CD4-positive, alpha-beta T cell treated with Interleukin-21 for 1 hour (primary cell): ENCODE measurements around the gene CELF1.

ENCODE experiments used
- DNase-seq: peaks from one replicate; pipeline ENCODE4 v3.0.0-alpha.2; 2020

CELF1 gene

GRCh38 chr11:47507563-47508239, 45.2 kb downstream of the CELF1 start:
- no peak for DNase-seq

- no peak for DNase-seq
Observed at GRCh38 chr11:47506795-47507562, 46.0 kb downstream of the CELF1 start.

GRCh38 chr11:47506373-47506772, 46.6 kb downstream of the CELF1 start:
- DNase-seq, result no peak

- DNase-seq, result no peak
Observed at GRCh38 chr11:47504910-47505309, 48.0 kb downstream of the CELF1 start.

- DNase-seq, result no peak
Observed at GRCh38 chr11:47503227-47503626, 49.7 kb downstream of the CELF1 start.

- DNase-seq, result no peak
Observed at GRCh38 chr11:47502767-47503166, 50.2 kb downstream of the CELF1 start.

- no peak for DNase-seq
Observed at GRCh38 chr11:47501101-47501500, 51.8 kb downstream of the CELF1 start.

- no peak for DNase-seq
Observed at GRCh38 chr11:47500121-47500520, 52.8 kb downstream of the CELF1 start.

- no peak for DNase-seq
Observed at GRCh38 chr11:47499614-47500013, 53.3 kb downstream of the CELF1 start.

- DNase-seq, result no peak
Observed at GRCh38 chr11:47499161-47499560, 53.8 kb downstream of the CELF1 start.

GRCh38 chr11:47498584-47499152, 54.3 kb downstream of the CELF1 start:
- no peak for DNase-seq

- DNase-seq, result no peak
Observed at GRCh38 chr11:47498149-47498548, 54.8 kb downstream of the CELF1 start.

- DNase-seq, result no peak
Observed at GRCh38 chr11:47496808-47497207, 56.1 kb downstream of the CELF1 start.

GRCh38 chr11:47495856-47496217, 57.1 kb downstream of the CELF1 start:
- DNase-seq, result no peak

- DNase-seq, result no peak
Observed at GRCh38 chr11:47495011-47495855, 57.7 kb downstream of the CELF1 start.

GRCh38 chr11:47489395-47489755, 63.6 kb downstream of the CELF1 start:
- no peak for DNase-seq

- no peak for DNase-seq
Observed at GRCh38 chr11:47488674-47489394, 64.1 kb downstream of the CELF1 start.

GRCh38 chr11:47488111-47488510, 64.8 kb downstream of the CELF1 start:
- DNase-seq, result no peak

GRCh38 chr11:47487421-47487820, 65.5 kb downstream of the CELF1 start:
- no peak for DNase-seq

- DNase-seq, result no peak
Observed at GRCh38 chr11:47485107-47485506, 67.8 kb downstream of the CELF1 start.

- DNase-seq, result no peak
Observed at GRCh38 chr11:47483457-47483856, 69.5 kb downstream of the CELF1 start.

- DNase-seq, result no peak
Observed at GRCh38 chr11:47480762-47481161, 72.2 kb downstream of the CELF1 start.
